ENCODE data around the gene PHLDA1. TPM values are rescaled to one million over a fixed set of nuclear protein-coding genes. Genes with fewer than 3 reads are reported as not detected.

The PHLDA1 gene
- total and polyA plus RNA-seq, 2 of the 13 experiments (the other 11 are each of a cell fraction or from before 2014, with no cell fraction given): 33.8 to 41.0 TPM

DNA sequence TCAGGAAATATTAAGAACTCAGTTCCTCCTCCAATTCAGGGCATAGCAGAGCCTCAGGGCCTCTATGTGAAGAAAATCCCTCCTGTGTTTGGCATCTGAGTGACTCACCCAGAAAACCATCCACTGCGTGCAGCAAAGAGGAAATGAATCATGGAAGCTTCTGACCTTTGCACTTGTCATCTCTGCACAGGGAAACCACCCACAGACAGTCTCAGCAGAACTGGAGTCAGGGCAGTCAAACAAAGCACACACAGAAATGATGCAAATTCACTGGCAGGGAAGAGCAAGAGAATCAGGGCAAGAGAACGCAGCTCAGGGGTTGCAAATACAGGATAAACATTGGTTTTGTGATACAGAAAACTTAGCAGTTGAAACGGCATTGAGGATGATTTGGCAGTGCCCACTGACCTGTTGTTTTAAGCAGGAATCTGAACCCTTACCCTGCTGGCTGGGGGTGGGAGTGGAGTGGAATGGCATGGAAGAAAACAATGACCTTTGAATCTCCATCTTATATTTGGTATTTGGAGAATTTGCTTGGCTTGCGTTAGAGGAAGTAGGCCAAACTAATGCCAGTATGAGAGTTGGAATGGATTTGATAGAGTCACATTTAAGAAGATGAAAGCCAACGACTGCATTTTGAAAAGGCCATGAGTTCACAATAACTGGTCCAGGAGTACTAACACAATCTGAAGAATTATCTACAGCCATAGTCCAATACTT lies 53.5 kb downstream of the PHLDA1 start (continued):
- TF ChIP-seq ZNF460 (CRISPR knock-in tag; IDR thresholded peaks at IDR 0.05; ENCODE audit: borderline replicate concordance) (no peak; the same call in 1 of the 2 replicates), KDM5B (CRISPR knock-in tag; IDR thresholded peaks at IDR 0.05; ENCODE audit: borderline replicate concordance) (no peak), PLRG1 (conservative IDR thresholded peaks at IDR 0.05) (no peak), ATF7 (IDR thresholded peaks at IDR 0.05) (peak; percentile 46; the same call in 1 of the 2 replicates), ATF7 (CRISPR knock-in tag; IDR thresholded peaks at IDR 0.05) (peak; percentile 93), SALL1 (CRISPR knock-in tag; IDR thresholded peaks at IDR 0.05) (peak; percentile 100), PAWR (CRISPR knock-in tag; IDR thresholded peaks at IDR 0.05; ENCODE audit: borderline replicate concordance) (no peak), SP1 (IDR thresholded peaks at IDR 0.05) (no peak), SP1 (CRISPR knock-in tag; IDR thresholded peaks at IDR 0.05) (peak; percentile 46), ZNF766 (CRISPR knock-in tag; IDR thresholded peaks at IDR 0.05; ENCODE audit: borderline replicate concordance) (peak; percentile 67; the same call in 1 of the 2 replicates), DNMT3B (CRISPR knock-in tag; conservative IDR thresholded peaks at IDR 0.05) (peak; percentile 86; the same call in 1 of the 2 replicates), NR1H2 (CRISPR knock-in tag; IDR thresholded peaks at IDR 0.05; ENCODE audit: borderline replicate concordance, low read depth) (no peak), RORA (CRISPR knock-in tag; IDR thresholded peaks at IDR 0.05) (no peak), NCOA5 (CRISPR knock-in tag; IDR thresholded peaks at IDR 0.05) (no peak), GFI1 (CRISPR knock-in tag; IDR thresholded peaks at IDR 0.05; ENCODE audit: borderline replicate concordance) (peak; percentile 84), ZNF34 (CRISPR knock-in tag; IDR thresholded peaks at IDR 0.05; ENCODE audit: borderline replicate concordance) (no peak), ARNT (IDR thresholded peaks at IDR 0.05) (no peak), FOXO1 (CRISPR knock-in tag; IDR thresholded peaks at IDR 0.05) (peak; percentile 90), ZNF644 (CRISPR knock-in tag; IDR thresholded peaks at IDR 0.05; ENCODE audit: low read depth) (peak; percentile 79; the same call in 1 of the 2 replicates), HMG20A (CRISPR knock-in tag; IDR thresholded peaks at IDR 0.05; ENCODE audit: borderline replicate concordance) (peak; percentile 96), SRF (IDR thresholded peaks at IDR 0.05; ENCODE audit: low read depth, low read length) (no peak), ZSCAN21 (CRISPR knock-in tag; IDR thresholded peaks at IDR 0.05; ENCODE audit: borderline replicate concordance) (0 out of 2 replicates have a peak, but pooled peaks have one; percentile 16), SRSF9 (IDR thresholded peaks at IDR 0.05; ENCODE audit: borderline replicate concordance, insufficient read depth, low read depth, low read length, poor library complexity, severe bottlenecking) (no peak)
- TF ChIP-seq, protein P1, sequence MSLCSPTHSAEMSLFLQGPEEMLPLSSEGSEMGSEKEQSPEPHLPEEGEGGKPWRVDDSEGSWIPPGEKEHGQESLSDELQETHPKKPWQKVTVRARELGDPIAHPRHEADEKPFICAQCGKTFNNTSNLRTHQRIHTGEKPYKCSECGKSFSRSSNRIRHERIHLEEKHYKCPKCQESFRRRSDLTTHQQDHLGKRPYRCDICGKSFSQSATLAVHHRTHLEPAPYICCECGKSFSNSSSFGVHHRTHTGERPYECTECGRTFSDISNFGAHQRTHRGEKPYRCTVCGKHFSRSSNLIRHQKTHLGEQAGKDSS (CRISPR knock-in tag; IDR thresholded peaks at IDR 0.05; ENCODE audit: borderline replicate concordance, low read depth): 0 out of 2 replicates have a peak, but pooled peaks have one; percentile 51
- TF ChIP-seq, protein P2, sequence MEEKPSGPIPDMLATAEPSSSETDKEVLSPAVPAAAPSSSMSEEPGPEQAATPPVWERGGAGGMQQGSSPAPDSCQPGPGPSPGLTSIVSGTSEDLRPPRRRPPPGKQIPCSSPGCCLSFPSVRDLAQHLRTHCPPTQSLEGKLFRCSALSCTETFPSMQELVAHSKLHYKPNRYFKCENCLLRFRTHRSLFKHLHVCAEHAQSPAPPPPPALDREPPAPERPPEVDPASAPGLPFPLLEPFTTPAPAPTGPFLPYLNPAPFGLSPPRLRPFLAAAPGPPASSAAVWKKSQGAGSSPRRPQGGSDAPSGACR (CRISPR knock-in tag; IDR thresholded peaks at IDR 0.05): no peak
- TF ChIP-seq, protein P3, sequence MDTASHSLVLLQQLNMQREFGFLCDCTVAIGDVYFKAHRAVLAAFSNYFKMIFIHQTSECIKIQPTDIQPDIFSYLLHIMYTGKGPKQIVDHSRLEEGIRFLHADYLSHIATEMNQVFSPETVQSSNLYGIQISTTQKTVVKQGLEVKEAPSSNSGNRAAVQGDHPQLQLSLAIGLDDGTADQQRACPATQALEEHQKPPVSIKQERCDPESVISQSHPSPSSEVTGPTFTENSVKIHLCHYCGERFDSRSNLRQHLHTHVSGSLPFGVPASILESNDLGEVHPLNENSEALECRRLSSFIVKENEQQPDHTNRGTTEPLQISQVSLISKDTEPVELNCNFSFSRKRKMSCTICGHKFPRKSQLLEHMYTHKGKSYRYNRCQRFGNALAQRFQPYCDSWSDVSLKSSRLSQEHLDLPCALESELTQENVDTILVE (CRISPR knock-in tag; IDR thresholded peaks at IDR 0.05): peak; percentile 62; the same call in 1 of the 2 replicates
- TF ChIP-seq, protein P4, sequence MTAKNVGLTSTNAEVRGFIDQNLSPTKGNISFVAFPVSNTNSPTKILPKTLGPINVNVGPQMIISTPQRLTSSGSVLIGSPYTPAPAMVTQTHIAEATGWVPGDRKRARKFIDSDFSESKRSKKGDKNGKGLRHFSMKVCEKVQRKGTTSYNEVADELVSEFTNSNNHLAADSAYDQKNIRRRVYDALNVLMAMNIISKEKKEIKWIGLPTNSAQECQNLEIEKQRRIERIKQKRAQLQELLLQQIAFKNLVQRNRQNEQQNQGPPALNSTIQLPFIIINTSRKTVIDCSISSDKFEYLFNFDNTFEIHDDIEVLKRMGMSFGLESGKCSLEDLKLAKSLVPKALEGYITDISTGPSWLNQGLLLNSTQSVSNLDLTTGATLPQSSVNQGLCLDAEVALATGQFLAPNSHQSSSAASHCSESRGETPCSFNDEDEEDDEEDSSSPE (CRISPR knock-in tag; IDR thresholded peaks at IDR 0.05): peak; percentile 40; the same call in 1 of the 2 replicates
- TF ChIP-seq, protein P5, sequence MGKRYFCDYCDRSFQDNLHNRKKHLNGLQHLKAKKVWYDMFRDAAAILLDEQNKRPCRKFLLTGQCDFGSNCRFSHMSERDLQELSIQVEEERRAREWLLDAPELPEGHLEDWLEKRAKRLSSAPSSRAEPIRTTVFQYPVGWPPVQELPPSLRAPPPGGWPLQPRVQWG (CRISPR knock-in tag; IDR thresholded peaks at IDR 0.05; ENCODE audit: borderline replicate concordance, low read depth): no peak
